B cell (primary cell): ENCODE measurements around the gene SLC37A2. TPM values are rescaled to one million over a fixed set of nuclear protein-coding genes. Genes with fewer than 3 reads are reported as not detected.

Source experiments
- ATAC-seq: fragments of 200-7000 bp; cut with Tn5 transposase; one replicate; pipeline ENCODE4 v1.10.0; 2021; ENCODE audit warnings: low read depth, mild to moderate bottlenecking, moderate number of reproducible peaks, moderate library complexity
- CTCF ChIA-PET: fragments of 350-600 bp; sonication (Branson Sonifier 250); formaldehyde crosslinking; loops from one replicate; lab custom pipeline; 2021; ENCODE audit warnings: antibody characterized with exemption, inconsistent platforms; lab: Charles Lee
- POLR2A ChIA-PET: fragments of 350-600 bp; sonication (Branson Sonifier 250); formaldehyde crosslinking; loops from one replicate; lab custom pipeline; 2021; ENCODE audit warnings: antibody characterized with exemption; lab: Charles Lee
- DNase-seq: peaks from one replicate; pipeline ENCODE4 v3.0.0; 2013
- H2AFZ ChIP-seq: 2 replicates; pipeline ENCODE4 v1.6.1; 2012; ENCODE audit warnings: mild to moderate bottlenecking, low read depth, low read length; ENCODE audit not compliant: insufficient read depth, poor library complexity, severe bottlenecking
- H3K27ac ChIP-seq, 2 donors: 1 replicate in 1 of 2; 2 replicates in 1 of 2; pipeline ENCODE4 v1.5.1; 2012 to 2013; ENCODE audit warnings: low read length in 2 of 2, mild to moderate bottlenecking in 2 of 2, moderate library complexity in 1 of 2
- H3K27me3 ChIP-seq, 4 experiments: fragments of 200-600 bp in 1 of 4; sonication (generic) in 1 of 4; replicated peaks in 1 of 4; 1 replicate in 2 of 4; 2 replicates in 2 of 4; pipeline versions ENCODE4 v1.6.1 to v1.7.0; 2013 to 2016; ENCODE audit warnings: low read length in 3 of 4, mild to moderate bottlenecking in 2 of 4, mixed read lengths in 1 of 4, moderate library complexity in 1 of 4; ENCODE audit not compliant: insufficient read depth in 4 of 4, control insufficient read depth in 3 of 4; ENCODE audit errors: control extremely low read depth in 1 of 4
- H3K36me3 ChIP-seq, 2 experiments: replicated peaks in 1 of 2; 1 replicate in 1 of 2; 2 replicates in 1 of 2; pipeline versions ENCODE4 v1.6.1 to v1.7.1; 2013; ENCODE audit warnings: low read length in 1 of 2; ENCODE audit not compliant: insufficient read depth in 2 of 2, control insufficient read depth in 1 of 2; ENCODE audit errors: control extremely low read depth in 1 of 2, extremely low read depth in 1 of 2
- H3K4me1 ChIP-seq, 2 donors: fragments of 200-600 bp in 1 of 2; sonication (generic) in 1 of 2; 1 replicate in 1 of 2; 2 replicates in 1 of 2; pipeline versions ENCODE4 v1.5.1 to v1.6.1; 2013 to 2017; ENCODE audit warnings: low read length in 2 of 2; ENCODE audit not compliant: control insufficient read depth in 2 of 2, insufficient read depth in 2 of 2
- H3K4me2 ChIP-seq: replicated peaks from 2 replicates; pipeline ENCODE3; 2012; ENCODE audit warnings: mild to moderate bottlenecking, low read depth, low read length; ENCODE audit not compliant: poor library complexity, severe bottlenecking
- H3K4me3 ChIP-seq, 5 experiments: fragments of 200-600 bp in 1 of 5; sonication (generic) in 1 of 5; 1 replicate in 3 of 5; 2 replicates in 2 of 5; pipeline versions ENCODE4 v1.5.1 to v1.7.0; 2011 to 2016; ENCODE audit warnings: low read length in 4 of 5, mild to moderate bottlenecking in 4 of 5, low read depth in 2 of 5, control low read depth in 1 of 5, moderate library complexity in 1 of 5; ENCODE audit not compliant: insufficient read depth in 1 of 5; ENCODE audit errors: control extremely low read depth in 1 of 5, extremely low read depth in 1 of 5
- H3K79me2 ChIP-seq: fragments of 200-600 bp; sonication (generic); one replicate; pipeline ENCODE4 v1.6.0; 2016; ENCODE audit warnings: low read length; ENCODE audit not compliant: control insufficient read depth, insufficient read depth
- H3K9ac ChIP-seq: fragments of 200-600 bp; sonication (generic); 2 replicates; pipeline ENCODE4 v1.6.1; 2017; ENCODE audit warnings: mild to moderate bottlenecking, low read length, moderate library complexity
- H3K9me3 ChIP-seq, 3 donors: one replicate each; pipeline versions ENCODE4 v1.6.1 to v1.7.1; 2013; ENCODE audit warnings: low read length in 2 of 3; ENCODE audit not compliant: control insufficient read depth in 2 of 3, insufficient read depth in 1 of 3; ENCODE audit errors: control extremely low read depth in 1 of 3
- H4K20me1 ChIP-seq: 2 replicates; pipeline ENCODE4 v1.6.0; 2012; ENCODE audit warnings: mild to moderate bottlenecking, low read length; ENCODE audit not compliant: insufficient read depth, control insufficient read depth, poor library complexity, severe bottlenecking
- H3K27ac Mint-ChIP-seq: one replicate; pipeline ENCODE4 v1.8.0; 2021; ENCODE audit warnings: mixed read lengths
- H3K27me3 Mint-ChIP-seq: one replicate; pipeline ENCODE4 v1.8.0; 2021; ENCODE audit warnings: mixed read lengths
- H3K4me1 Mint-ChIP-seq: one replicate; pipeline ENCODE4 v1.8.0; 2021; ENCODE audit warnings: mixed read lengths
- H3K4me3 Mint-ChIP-seq: one replicate; pipeline ENCODE4 v1.8.0; 2021; ENCODE audit warnings: mixed read lengths
- H3K9me3 Mint-ChIP-seq: one replicate; pipeline ENCODE4 v1.8.0; 2022; ENCODE audit warnings: mixed read lengths; ENCODE audit not compliant: insufficient read depth
- CTCF ChIP-seq: fragments of 200-600 bp; IDR thresholded peaks from one replicate; pipeline ENCODE4 v1.8.0; 2022; ENCODE audit warnings: antibody characterized with exemption, mild to moderate bottlenecking
- EZH2 ChIP-seq: IDR thresholded peaks from 2 replicates; pipeline ENCODE4 v1.6.1; 2012; ENCODE audit warnings: borderline replicate concordance, low read depth, mild to moderate bottlenecking, moderate library complexity, low read length; ENCODE audit not compliant: insufficient read depth, poor library complexity, severe bottlenecking
- WGBS: methylation state at CpG from one replicate; pipeline ENCODE4 v1.1.5; 2013; ENCODE audit warnings: missing lambda C conversion rate; ENCODE audit not compliant: insufficient coverage; 5-methylcytosine and 5-hydroxymethylcytosine counted together
- intact Hi-C: fragments of 100-400 bp; cut with micrococcal nuclease; formaldehyde crosslinking; loops from one replicate; pipeline ENCODE4 v1.10.0; 2022
- polyA plus RNA-seq: library from polyadenylated mRNA; depleted of rRNA; stranded (reverse); fragments of >200 nt; gene quantifications from 2 replicates; pipeline ENCODE4 v1.2.3, GENCODE V29; 2012
- total RNA-seq, 2 donors: library from RNA; stranded (reverse); fragments of 120-200 nt in 1 of 2; gene quantifications; 1 replicate in 1 of 2; 2 replicates in 1 of 2; pipeline versions ENCODE4 v1.2.3 to v1.2.4, GENCODE V29; 2013 to 2022

Gene SLC37A2
- total and polyA plus RNA-seq, 2 donors (not counting 1 experiment from before 2014, with no cell fraction given): 7.6 to 27.0 TPM

GRCh38 chr11:125132596-125132995 lies 69.5 kb downstream of the SLC37A2 start:
- ATAC-seq: no peak
- Histone ChIP-seq H3K27me3 (peaks cover 0 to 21% (median 9%) of the 10 kb centered on the region in 4 experiments), H3K4me2 (no peak overlapping the region), H3K9ac (no peak overlapping the region), H3K36me3 (no peaks in the 10 kb centered on the region), H3K4me3 (no peak overlapping the region), H3K4me1 (no peaks in the 10 kb centered on the region), H2AFZ (no peak overlapping the region), H3K79me2 (no peaks in the 10 kb centered on the region), H3K27ac (no peak overlapping the region), H3K9me3 (no peaks in the 10 kb centered on the region), H4K20me1 (no peaks in the 10 kb centered on the region)
- ChIA-PET POLR2A (no interaction called here), CTCF (interaction anchor here (1.5 to 1.8 kb wide), 2 partner anchors 9 to 69 kb away, joined by 3 to 6 read pairs; partner anchors contain the start of gene SLC37A2)
- intact Hi-C loops: no loop called here
- no peak for DNase-seq
- H3K4me3 Mint-ChIP-seq: no peak overlapping the region
- peaks cover 63% of the 10 kb centered on the region for H3K27me3 Mint-ChIP-seq
- WGBS: 93% methylated on average over 2 of the region's 7 CpGs
- no peaks in the 10 kb centered on the region for H3K4me1 Mint-ChIP-seq
- no peaks in the 10 kb centered on the region for H3K9me3 Mint-ChIP-seq
- TF ChIP-seq CTCF: no peak
- TF ChIP-seq EZH2: no peak
- H3K27ac Mint-ChIP-seq: no peak overlapping the region

DNA sequence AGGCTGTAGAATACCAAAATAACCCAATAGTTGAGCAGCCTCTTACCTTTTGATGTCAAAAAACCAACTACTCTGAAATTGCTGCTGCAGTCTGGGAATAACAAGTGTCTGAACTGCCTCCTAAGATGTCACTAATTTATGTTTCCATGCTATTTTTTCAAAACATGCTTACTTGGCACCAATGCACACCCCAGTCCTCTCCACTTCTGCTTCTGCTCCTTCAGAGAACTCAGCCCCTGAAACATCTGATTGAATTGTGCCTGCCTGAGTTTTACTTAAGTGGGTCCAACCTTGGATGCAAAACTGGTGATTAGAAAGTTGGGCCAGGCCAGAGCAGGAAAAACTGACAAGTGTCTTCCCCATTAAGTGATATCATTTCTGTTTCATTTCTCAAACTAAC lies 72.9 kb downstream of the SLC37A2 start:
- H3K4me3 Mint-ChIP-seq: no peak overlapping the region

More for the DNA sequence above, 72.9 kb downstream of the SLC37A2 start:
- Mint-ChIP-seq H3K9me3 (no peaks in the 10 kb centered on the region), H3K27ac (no peak overlapping the region), H3K4me1 (no peaks in the 10 kb centered on the region), H3K27me3 (peaks cover 64% of the 10 kb centered on the region)
- Histone ChIP-seq H3K27ac (no peak overlapping the region), H3K9me3 (no peaks in the 10 kb centered on the region), H3K9ac (no peak overlapping the region), H3K79me2 (no peaks in the 10 kb centered on the region), H3K27me3 (peaks cover 0 to 10% (median 5%) of the 10 kb centered on the region in 4 experiments), H3K36me3 (no peaks in the 10 kb centered on the region), H3K4me2 (no peak overlapping the region), H3K4me1 (no peaks in the 10 kb centered on the region), H2AFZ (no peak overlapping the region), H4K20me1 (no peaks in the 10 kb centered on the region), H3K4me3 (no peak overlapping the region)
- POLR2A ChIA-PET: no interaction called here
- DNase-seq (no peak), ATAC-seq (no peak)
- intact Hi-C loops: no loop called here
- no peak for TF ChIP-seq CTCF
- CTCF ChIA-PET: interaction anchor here (0.7 to 0.9 kb wide), 2 partner anchors 12 to 266 kb away, joined by 3 read pairs; no protein-coding TSS in a partner anchor
